ENCODE results near the gene SALL1. TPM values are rescaled to one million over a fixed set of nuclear protein-coding genes. Genes with fewer than 3 reads are reported as not detected.

The SALL1 gene
- total and polyA plus RNA-seq, 7 donors, result not detected

- TF ChIP-seq, protein P1, sequence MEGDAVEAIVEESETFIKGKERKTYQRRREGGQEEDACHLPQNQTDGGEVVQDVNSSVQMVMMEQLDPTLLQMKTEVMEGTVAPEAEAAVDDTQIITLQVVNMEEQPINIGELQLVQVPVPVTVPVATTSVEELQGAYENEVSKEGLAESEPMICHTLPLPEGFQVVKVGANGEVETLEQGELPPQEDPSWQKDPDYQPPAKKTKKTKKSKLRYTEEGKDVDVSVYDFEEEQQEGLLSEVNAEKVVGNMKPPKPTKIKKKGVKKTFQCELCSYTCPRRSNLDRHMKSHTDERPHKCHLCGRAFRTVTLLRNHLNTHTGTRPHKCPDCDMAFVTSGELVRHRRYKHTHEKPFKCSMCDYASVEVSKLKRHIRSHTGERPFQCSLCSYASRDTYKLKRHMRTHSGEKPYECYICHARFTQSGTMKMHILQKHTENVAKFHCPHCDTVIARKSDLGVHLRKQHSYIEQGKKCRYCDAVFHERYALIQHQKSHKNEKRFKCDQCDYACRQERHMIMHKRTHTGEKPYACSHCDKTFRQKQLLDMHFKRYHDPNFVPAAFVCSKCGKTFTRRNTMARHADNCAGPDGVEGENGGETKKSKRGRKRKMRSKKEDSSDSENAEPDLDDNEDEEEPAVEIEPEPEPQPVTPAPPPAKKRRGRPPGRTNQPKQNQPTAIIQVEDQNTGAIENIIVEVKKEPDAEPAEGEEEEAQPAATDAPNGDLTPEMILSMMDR (IDR thresholded peaks at IDR 0.05), result no peak
- intact Hi-C loops (cut with DNase I), result no loop called here
- 81 to 93% (median 88%) methylated on average over 1 of the region's 1 CpG for WGBS, 3 donors
- Histone ChIP-seq H3K27ac (no peak overlapping the region), H3K4me1 (no peaks in the 10 kb centered on the region), H3K9me3 (no peaks in the 10 kb centered on the region), H3K36me3 (ENCODE audit: insufficient read depth in 1 of 2, low read depth in 1 of 2) (no peaks in the 10 kb centered on the region), H3K4me3 (no peak overlapping the region), H3K27me3 (ENCODE audit: insufficient read depth in 3 of 3, low read length in 2 of 3) (peaks cover 0 to 8% (median 3%) of the 10 kb centered on the region in 3 donors)
- DNase-seq (no peak), ATAC-seq (no peak)
Measured at GRCh38 chr16:51165043-51165442, 14.0 kb upstream of the SALL1 start.

DNA sequence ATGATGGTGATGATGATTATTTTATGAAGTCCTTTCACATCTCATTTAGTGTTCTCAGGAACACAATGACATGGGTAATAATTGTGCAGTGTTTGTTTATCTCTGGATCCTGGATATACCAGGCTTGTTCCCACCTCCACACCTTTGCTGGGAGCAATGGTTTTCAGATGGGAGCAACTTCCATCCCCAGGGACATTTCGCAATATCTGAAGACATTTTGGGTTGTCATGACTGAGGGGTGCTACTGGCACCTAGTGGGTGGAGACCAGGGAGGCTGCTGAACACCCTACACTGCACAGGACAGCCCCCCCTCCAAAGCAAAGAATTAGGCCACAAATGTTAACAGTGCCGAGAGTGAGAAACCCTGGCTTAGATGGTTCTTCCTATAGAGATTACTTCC is 13.5 kb upstream of the SALL1 start:
- Histone ChIP-seq H3K4me1 (no peaks in the 10 kb centered on the region), H3K27me3 (ENCODE audit: insufficient read depth in 3 of 3, low read length in 2 of 3) (peaks cover 0 to 13% (median 3%) of the 10 kb centered on the region in 3 donors), H3K4me3 (no peak overlapping the region), H3K36me3 (ENCODE audit: insufficient read depth in 1 of 2, low read depth in 1 of 2) (no peaks in the 10 kb centered on the region), H3K27ac (no peak overlapping the region), H3K9me3 (no peaks in the 10 kb centered on the region)
- intact Hi-C loops (cut with DNase I), result no loop called here
- WGBS, 3 donors, result 86 to 91% (median 88%) methylated on average over 2 of the region's 2 CpGs
- DNase-seq (no peak), ATAC-seq (no peak)
- TF ChIP-seq, protein P1 (IDR thresholded peaks at IDR 0.05), result no peak

DNA sequence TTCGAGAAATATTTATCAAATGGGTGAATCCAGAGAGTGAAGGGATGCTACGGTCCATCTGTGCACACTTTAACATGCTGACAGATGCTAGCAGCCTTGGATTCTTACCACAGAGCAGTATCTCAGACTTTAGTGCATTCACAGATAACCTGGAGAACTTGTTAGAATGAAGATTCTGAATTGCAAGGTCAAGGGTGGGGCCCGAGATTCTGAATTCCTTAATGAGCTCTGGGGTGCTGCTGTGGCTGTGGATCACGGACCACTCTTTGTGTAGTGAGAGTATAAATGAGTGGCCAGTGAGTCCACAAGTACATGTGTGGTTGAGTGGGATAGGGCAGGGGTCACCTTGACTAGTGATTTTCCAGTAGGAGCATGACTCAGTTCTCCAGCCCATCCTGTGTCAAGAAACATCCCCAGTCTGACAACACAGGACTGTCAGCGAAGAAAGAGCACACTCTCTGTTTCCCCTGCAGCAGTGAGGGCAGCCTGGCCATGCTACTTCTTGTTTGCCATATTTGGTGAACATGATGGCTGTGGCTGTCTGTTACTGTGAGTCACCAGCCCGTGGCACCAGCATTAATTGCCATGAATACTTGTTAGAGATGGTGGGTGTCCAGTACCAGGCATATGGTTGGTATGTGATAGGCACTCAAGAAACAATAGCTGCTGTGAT is 13.0 kb upstream of the SALL1 start:
- intact Hi-C loops (cut with DNase I), result no loop called here
- H3K4me3 ChIP-seq, result no peak overlapping the region
- WGBS, 3 donors, result 56 to 62% (median 60%) methylated on average over 6 of the region's 6 CpGs
- DNase-seq (no peak), ATAC-seq (no peak)
- H3K27me3 ChIP-seq (ENCODE audit: insufficient read depth in 3 of 3, low read length in 2 of 3), result peaks cover 0 to 17% (median 3%) of the 10 kb centered on the region in 3 donors
- no peaks in the 10 kb centered on the region for H3K4me1 ChIP-seq
- no peaks in the 10 kb centered on the region for H3K9me3 ChIP-seq
- H3K27ac ChIP-seq, result no peak overlapping the region
- TF ChIP-seq, protein P1 (IDR thresholded peaks at IDR 0.05), result no peak
- H3K36me3 ChIP-seq (ENCODE audit: insufficient read depth in 1 of 2, low read depth in 1 of 2), result no peaks in the 10 kb centered on the region

DNA sequence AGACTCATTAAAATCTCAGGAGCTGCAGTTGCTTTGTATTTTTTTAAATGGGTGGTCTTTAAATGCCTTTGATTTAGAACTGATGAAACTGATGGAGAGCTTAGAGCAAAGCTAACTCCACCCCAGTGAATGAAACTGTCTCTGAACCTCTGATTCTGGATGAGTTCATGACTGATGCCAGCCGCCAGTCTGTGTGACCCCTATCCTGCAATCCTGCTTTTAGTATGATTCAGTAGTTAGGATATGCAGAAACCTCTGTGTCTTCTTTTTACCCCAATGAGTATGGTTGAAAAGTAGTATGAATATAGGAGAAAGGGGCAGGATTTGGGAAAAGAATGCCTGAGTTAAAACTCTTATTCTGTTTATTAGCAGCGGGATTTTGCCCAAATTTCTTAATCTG is 12.3 kb upstream of the SALL1 start:
- intact Hi-C loops (cut with DNase I), result no loop called here
- Histone ChIP-seq H3K9me3 (no peaks in the 10 kb centered on the region), H3K27ac (no peak overlapping the region), H3K27me3 (ENCODE audit: insufficient read depth in 3 of 3, low read length in 2 of 3) (peaks cover 0 to 22% (median 3%) of the 10 kb centered on the region in 3 donors), H3K4me3 (no peak overlapping the region), H3K36me3 (ENCODE audit: insufficient read depth in 1 of 2, low read depth in 1 of 2) (no peaks in the 10 kb centered on the region), H3K4me1 (no peaks in the 10 kb centered on the region)
- ATAC-seq, result no peak
- TF ChIP-seq, protein P1 (IDR thresholded peaks at IDR 0.05), result no peak
- no peak for DNase-seq
- 73 to 85% (median 84%) methylated on average over 2 of the region's 2 CpGs for WGBS, 3 donors
